Neural progenitor cell (in vitro differentiated cells): ENCODE measurements around the gene TRAPPC5. TPM values are rescaled to one million over a fixed set of nuclear protein-coding genes. Genes with fewer than 3 reads are reported as not detected.

Experiments used
- DNase-seq: peaks from one replicate; pipeline ENCODE4 v3.0.0-alpha.2; 2016; ENCODE audit warnings: low spot score
- H2AFZ ChIP-seq: fragments of 200-600 bp; sonication (generic); replicated peaks from 2 replicates; pipeline ENCODE4 v1.6.1; 2016; ENCODE audit warnings: antibody characterized with exemption
- H3F3A ChIP-seq: fragments of 200-600 bp; sonication (generic); 2 replicates; pipeline ENCODE4 v1.6.1; 2016; ENCODE audit warnings: antibody characterized with exemption, low read depth
- H3K27ac ChIP-seq: fragments of 200-600 bp; sonication (generic); 2 replicates; pipeline ENCODE4 v1.5.1; 2016; ENCODE audit warnings: mild to moderate bottlenecking
- H3K27me3 ChIP-seq: fragments of 200-600 bp; sonication (generic); 2 replicates; pipeline ENCODE4 v1.6.1; 2016; ENCODE audit warnings: mild to moderate bottlenecking, moderate library complexity
- H3K36me3 ChIP-seq: fragments of 200-600 bp; sonication (generic); 2 replicates; pipeline ENCODE4 v1.5.1; 2016
- H3K4me1 ChIP-seq: fragments of 200-600 bp; sonication (generic); 2 replicates; pipeline ENCODE4 v1.6.1; 2016; ENCODE audit warnings: mixed run types
- H3K4me2 ChIP-seq: fragments of 200-600 bp; sonication (generic); 2 replicates; pipeline ENCODE4 v1.6.1; 2016
- H3K4me3 ChIP-seq: fragments of 200-600 bp; sonication (generic); 2 replicates; pipeline ENCODE4 v1.5.1; 2016
- H3K79me2 ChIP-seq: fragments of 200-600 bp; sonication (generic); 2 replicates; pipeline ENCODE4 v1.6.1; 2016; ENCODE audit warnings: low read depth
- H3K9ac ChIP-seq: fragments of 200-600 bp; sonication (generic); 2 replicates; pipeline ENCODE4 v1.6.1; 2016
- H3K9me3 ChIP-seq: fragments of 200-600 bp; sonication (generic); 2 replicates; pipeline ENCODE4 v1.5.1; 2016; ENCODE audit warnings: low read depth
- H4K20me1 ChIP-seq: fragments of 200-600 bp; sonication (generic); 2 replicates; pipeline ENCODE4 v1.6.1; 2016; ENCODE audit warnings: low read depth
- H3K27ac Mint-ChIP-seq: 3 replicates; pipeline ENCODE4 v1.8.0; 2021; ENCODE audit warnings: mixed read lengths
- H3K27me3 Mint-ChIP-seq: 2 replicates; pipeline ENCODE4 v1.8.0; 2022; ENCODE audit warnings: low read depth, mild to moderate bottlenecking, inconsistent platforms, moderate library complexity, mixed read lengths; ENCODE audit not compliant: insufficient read depth
- H3K36me3 Mint-ChIP-seq: 3 replicates; pipeline ENCODE4 v1.8.0; 2021; ENCODE audit warnings: mixed read lengths
- H3K4me1 Mint-ChIP-seq: 3 replicates; pipeline ENCODE4 v1.8.0; 2021; ENCODE audit warnings: mixed read lengths
- H3K4me3 Mint-ChIP-seq: 3 replicates; pipeline ENCODE4 v1.8.0; 2021; ENCODE audit warnings: mild to moderate bottlenecking, moderate library complexity, mixed read lengths
- H3K9me3 Mint-ChIP-seq: 3 replicates; pipeline ENCODE4 v1.8.0; 2020; ENCODE audit warnings: mixed read lengths
- CTCF ChIP-seq: fragments of 200-600 bp; sonication (generic); IDR thresholded peaks from 2 replicates; pipeline ENCODE4 v1.5.1; 2017; ENCODE audit warnings: antibody characterized with exemption, mild to moderate bottlenecking
- EZH2 ChIP-seq: fragments of 200-600 bp; sonication (generic); IDR thresholded peaks from 2 replicates; pipeline ENCODE4 v1.6.1; 2017; ENCODE audit warnings: antibody characterized with exemption, mild to moderate bottlenecking, moderate library complexity
- EZH2phosphoT487 ChIP-seq: fragments of 200-600 bp; sonication (generic); IDR thresholded peaks from 2 replicates; pipeline ENCODE4 v1.6.1; 2017; ENCODE audit warnings: antibody characterized with exemption
- total RNA-seq: library from RNA; depleted of rRNA; stranded (reverse); fragments of >200 nt; gene quantifications from 2 replicates; pipeline ENCODE4 v1.2.3, GENCODE V29; 2015; ENCODE audit warnings: low replicate concordance

TRAPPC5 gene
- total RNA-seq, 1 donor from 2014 or later, result 24.4 TPM

- no peaks in the 10 kb centered on the region for H3K9me3 ChIP-seq
- H3F3A ChIP-seq, result no peaks in the 10 kb centered on the region
- no peaks in the 10 kb centered on the region for H3K4me1 ChIP-seq
- H3K4me2 ChIP-seq, result no peak overlapping the region
- H4K20me1 ChIP-seq, result no peaks in the 10 kb centered on the region
- H3K79me2 ChIP-seq, result no peaks in the 10 kb centered on the region
- Mint-ChIP-seq H3K27ac (no peak overlapping the region), H3K4me1 (no peaks in the 10 kb centered on the region), H3K9me3 (no peaks in the 10 kb centered on the region), H3K4me3 (no peak overlapping the region), H3K36me3 (no peaks in the 10 kb centered on the region), H3K27me3 (peaks cover 35% of the 10 kb centered on the region)
- no peak overlapping the region for H3K4me3 ChIP-seq
- no peak for DNase-seq
- H2AFZ ChIP-seq, result no peak overlapping the region
- no peak overlapping the region for H3K27ac ChIP-seq
- H3K9ac ChIP-seq, result no peak overlapping the region
- peaks cover 95% of the 10 kb centered on the region for H3K27me3 ChIP-seq
- H3K36me3 ChIP-seq, result no peaks in the 10 kb centered on the region
- TF ChIP-seq CTCF, result no peak
- TF ChIP-seq EZH2phosphoT487, result no peak
- TF ChIP-seq EZH2, result no peak
These were observed 55.5 kb downstream of the TRAPPC5 start for GRCh38 chr19:7736148-7736547.

- H3K27me3 ChIP-seq, result peaks cover 88% of the 10 kb centered on the region
- H3K4me2 ChIP-seq, result no peak overlapping the region
- H3K4me3 Mint-ChIP-seq, result no peak overlapping the region
These were observed 56.6 kb downstream of the TRAPPC5 start for GRCh38 chr19:7737215-7737614.

More at GRCh38 chr19:7737215-7737614, 56.6 kb downstream of the TRAPPC5 start:
- no peaks in the 10 kb centered on the region for H3K36me3 ChIP-seq
- no peak for TF ChIP-seq EZH2phosphoT487
- no peak for TF ChIP-seq EZH2
- no peak for TF ChIP-seq CTCF
- no peak for DNase-seq
- Mint-ChIP-seq H3K36me3 (no peaks in the 10 kb centered on the region), H3K27me3 (peaks cover 26% of the 10 kb centered on the region), H3K9me3 (no peaks in the 10 kb centered on the region), H3K4me1 (no peaks in the 10 kb centered on the region), H3K27ac (no peak overlapping the region)
- H4K20me1 ChIP-seq, result no peaks in the 10 kb centered on the region
- no peak overlapping the region for H3K9ac ChIP-seq
- no peak overlapping the region for H3K4me3 ChIP-seq
- no peak overlapping the region for H3K27ac ChIP-seq
- H3K4me1 ChIP-seq, result no peaks in the 10 kb centered on the region
- no peaks in the 10 kb centered on the region for H3K9me3 ChIP-seq
- H2AFZ ChIP-seq, result no peak overlapping the region
- no peaks in the 10 kb centered on the region for H3K79me2 ChIP-seq
- H3F3A ChIP-seq, result no peaks in the 10 kb centered on the region

Other genes starting within 250 kb of the TRAPPC5 start
- gene PEX11G, start 191.8 kb upstream of the TRAPPC5 start, total RNA-seq, result 1.0 and 5.7 TPM in 2 replicates
- gene ZNF358, start 164.7 kb upstream of the TRAPPC5 start, total RNA-seq, result 16.9 and 50.3 TPM in 2 replicates
- 6.6 and 7.1 TPM in 2 replicates for gene MCOLN1, start 158.2 kb upstream of the TRAPPC5 start, total RNA-seq
- 25.5 and 78.9 TPM in 2 replicates for gene PNPLA6, start 145.1 kb upstream of the TRAPPC5 start, total RNA-seq
- gene CAMSAP3, start 85.0 kb upstream of the TRAPPC5 start, total RNA-seq, result 2.7 and 15.6 TPM in 2 replicates
- 30.9 and 51.4 TPM in 2 replicates for gene XAB2, start 51.3 kb upstream of the TRAPPC5 start, total RNA-seq
- 22.0 and 30.3 TPM in 2 replicates for gene PET100, start 51.0 kb upstream of the TRAPPC5 start, total RNA-seq
- gene PCP2, start 47.1 kb upstream of the TRAPPC5 start, total RNA-seq, result not detected in 2 replicates
- gene STXBP2, start 43.7 kb upstream of the TRAPPC5 start, total RNA-seq, result 12.7 and 21.9 TPM in 2 replicates
- gene RETN, start 11.8 kb upstream of the TRAPPC5 start, total RNA-seq, result not detected in 2 replicates
- gene MCEMP1, start 3.7 kb upstream of the TRAPPC5 start, total RNA-seq, result not detected in 2 replicates
- gene FCER2, start 21.3 kb downstream of the TRAPPC5 start, total RNA-seq, result not detected in 2 replicates
- not detected in 2 replicates for gene CLEC4G, start 51.3 kb downstream of the TRAPPC5 start, total RNA-seq
- not detected in 2 replicates for gene CD209, start 66.7 kb downstream of the TRAPPC5 start, total RNA-seq
- gene CLEC4M, start 82.4 kb downstream of the TRAPPC5 start, total RNA-seq, result not detected in 2 replicates
- 4.1 and 13.5 TPM in 2 replicates for gene EVI5L, start 149.4 kb downstream of the TRAPPC5 start, total RNA-seq
- gene PRR36, start 193.6 kb downstream of the TRAPPC5 start, total RNA-seq, result 0.07 and 2.8 TPM in 2 replicates
- 0.65 and 1.2 TPM in 2 replicates for gene LRRC8E, start 207.7 kb downstream of the TRAPPC5 start, total RNA-seq
- 14.4 and 20.7 TPM in 2 replicates for gene MAP2K7, start 223.0 kb downstream of the TRAPPC5 start, total RNA-seq
- 0.99 and 1.8 TPM in 2 replicates for gene TGFBR3L, start 234.0 kb downstream of the TRAPPC5 start, total RNA-seq
- gene SNAPC2, start 239.5 kb downstream of the TRAPPC5 start, total RNA-seq, result 5.7 and 20.7 TPM in 2 replicates
- 3.7 and 34.3 TPM in 2 replicates for gene CTXN1, start 245.3 kb downstream of the TRAPPC5 start, total RNA-seq